Osteoblast (primary cell): ENCODE data around the gene SLC25A51. TPM values are rescaled to one million over a fixed set of nuclear protein-coding genes. Genes with fewer than 3 reads are reported as not detected.

Experiments
- DNase-seq: peaks from one replicate; pipeline ENCODE4 v3.0.0; 2011; ENCODE audit warnings: low spot score, mixed read lengths; ENCODE audit not compliant: insufficient read length; ENCODE audit errors: missing footprints
- H2AFZ ChIP-seq: 2 replicates; pipeline ENCODE4 v1.6.0; 2011; ENCODE audit warnings: mild to moderate bottlenecking, low read length
- H3K27ac ChIP-seq: 2 replicates; pipeline ENCODE4 v1.5.1; 2011; ENCODE audit warnings: mild to moderate bottlenecking, low read depth, low read length, moderate library complexity
- H3K27me3 ChIP-seq: 2 replicates; pipeline ENCODE4 v1.6.0; 2012; ENCODE audit warnings: mild to moderate bottlenecking, control low read depth, inconsistent platforms, low read length, moderate library complexity; ENCODE audit not compliant: insufficient read depth
- H3K36me3 ChIP-seq: 2 replicates; pipeline ENCODE4 v1.5.1; 2011; ENCODE audit warnings: mild to moderate bottlenecking, low read length, control low read depth, moderate library complexity; ENCODE audit not compliant: insufficient read depth
- H3K4me1 ChIP-seq: 2 replicates; pipeline ENCODE4 v1.5.1; 2011; ENCODE audit warnings: mild to moderate bottlenecking, low read length, control low read depth, moderate library complexity; ENCODE audit not compliant: insufficient read depth
- H3K4me2 ChIP-seq: 2 replicates; pipeline ENCODE4 v1.6.0; 2011; ENCODE audit warnings: mild to moderate bottlenecking, low read length; ENCODE audit not compliant: insufficient read depth
- H3K4me3 ChIP-seq: fragments of 200-600 bp; sonication (generic); 3 replicates; pipeline ENCODE4 v1.5.1; 2012; ENCODE audit warnings: mild to moderate bottlenecking, low read length, inconsistent platforms; ENCODE audit not compliant: insufficient read depth
- H3K79me2 ChIP-seq: 2 replicates; pipeline ENCODE4 v1.6.0; 2012; ENCODE audit warnings: mild to moderate bottlenecking, low read length, control low read depth, inconsistent platforms; ENCODE audit not compliant: insufficient read depth
- H3K9me3 ChIP-seq: 2 replicates; pipeline ENCODE4 v1.5.1; 2011; ENCODE audit warnings: low read depth, low read length, control low read depth
- H4K20me1 ChIP-seq: 2 replicates; pipeline ENCODE4 v1.6.0; 2012; ENCODE audit warnings: mild to moderate bottlenecking, low read length, control low read depth; ENCODE audit not compliant: insufficient read depth
- CTCF ChIP-seq: IDR thresholded peaks from 2 replicates; pipeline ENCODE4 v1.5.1; 2011; ENCODE audit warnings: mild to moderate bottlenecking, low read depth, low read length, moderate library complexity; ENCODE audit errors: extremely low read depth
- total RNA-seq: library from RNA; depleted of rRNA; stranded (reverse); fragments of >200 nt; gene quantifications from 2 replicates; pipeline ENCODE4 v1.2.3, GENCODE V29; 2012

The SLC25A51 gene
- total RNA-seq, 1 donor, result 119 TPM

DNA sequence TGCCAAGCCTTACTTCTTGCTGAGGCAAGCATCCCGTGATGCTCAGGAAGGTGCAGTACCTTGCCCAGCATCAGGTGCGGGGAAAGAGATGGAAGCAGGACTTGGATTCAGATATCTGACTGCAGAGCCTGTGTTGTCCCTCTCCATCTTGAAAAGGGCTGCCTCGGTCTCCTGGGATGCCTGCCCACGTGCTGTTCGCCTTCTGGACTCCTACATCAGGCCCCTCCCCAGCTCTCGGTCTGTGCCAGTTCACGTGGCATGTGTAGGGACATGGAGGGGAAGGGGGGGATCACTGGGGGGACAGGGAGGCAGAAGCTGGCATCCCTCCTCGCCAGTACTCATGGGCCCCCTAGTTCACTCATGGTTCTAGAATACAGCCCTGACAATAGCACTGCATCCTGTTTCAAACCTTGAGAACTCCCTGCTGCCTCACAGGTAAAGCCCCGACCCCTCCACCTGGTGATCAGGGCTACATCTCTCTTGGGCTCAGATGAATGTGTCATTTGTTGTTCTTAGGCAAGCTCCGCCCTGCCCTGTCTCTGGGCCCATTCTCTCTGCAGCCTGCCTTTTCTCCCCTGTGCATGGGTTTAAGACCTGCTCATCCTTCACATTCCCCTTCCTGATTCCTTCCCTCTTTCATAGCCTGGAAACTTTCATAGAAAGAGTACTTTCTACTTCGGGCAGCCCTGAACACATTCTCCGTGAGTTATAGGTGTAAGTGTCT lies 38.9 kb upstream of the SLC25A51 start:
- Histone ChIP-seq H3K36me3 (no peaks in the 10 kb centered on the region), H3K79me2 (no peaks in the 10 kb centered on the region), H2AFZ (no peak overlapping the region), H4K20me1 (peaks cover 10% of the 10 kb centered on the region), H3K27me3 (no peaks in the 10 kb centered on the region), H3K9me3 (no peaks in the 10 kb centered on the region), H3K4me3 (no peak overlapping the region), H3K4me1 (peaks cover 53% of the 10 kb centered on the region), H3K4me2 (no peak overlapping the region), H3K27ac (peak overlapping the region; percentile 59)
- DNase-seq, result peak; percentile 70
- no peak for TF ChIP-seq CTCF

DNA sequence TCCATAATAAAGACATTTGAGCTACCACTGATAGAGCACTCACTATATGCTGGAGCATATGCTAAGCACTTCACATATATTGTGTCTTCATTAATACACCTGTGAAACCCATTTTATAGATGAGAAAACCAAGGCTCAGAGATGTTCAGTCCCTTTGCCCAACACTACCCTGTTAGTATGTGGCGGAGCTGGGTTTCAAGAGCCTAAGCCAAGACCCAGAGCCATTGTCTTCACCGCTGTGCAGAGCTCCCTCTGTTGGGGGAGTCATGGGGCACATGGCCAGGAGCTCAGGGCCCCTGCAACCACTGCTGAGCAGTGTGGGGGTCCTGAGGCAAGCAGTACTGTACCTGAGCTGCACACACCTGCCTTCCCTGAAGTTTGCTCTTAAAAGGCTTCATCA lies 37.3 kb upstream of the SLC25A51 start:
- H3K27ac ChIP-seq, result no peak overlapping the region
- peaks cover 66% of the 10 kb centered on the region for H3K4me1 ChIP-seq
- DNase-seq, result no peak
- H3K4me3 ChIP-seq, result no peak overlapping the region
- H3K4me2 ChIP-seq, result no peak overlapping the region
- H3K27me3 ChIP-seq, result no peaks in the 10 kb centered on the region
- no peaks in the 10 kb centered on the region for H3K36me3 ChIP-seq
- H2AFZ ChIP-seq, result no peak overlapping the region
- no peaks in the 10 kb centered on the region for H3K9me3 ChIP-seq
- no peak for TF ChIP-seq CTCF
- no peaks in the 10 kb centered on the region for H3K79me2 ChIP-seq
- H4K20me1 ChIP-seq, result peaks cover 10% of the 10 kb centered on the region

- Histone ChIP-seq H3K36me3 (no peaks in the 10 kb centered on the region), H3K4me2 (no peak overlapping the region), H3K27me3 (no peaks in the 10 kb centered on the region), H3K27ac (peak overlapping the region; percentile 77), H3K79me2 (peaks cover 4% of the 10 kb centered on the region), H3K4me3 (no peak overlapping the region), H2AFZ (no peak overlapping the region), H4K20me1 (peaks cover 5% of the 10 kb centered on the region), H3K9me3 (no peaks in the 10 kb centered on the region), H3K4me1 (peaks cover 63% of the 10 kb centered on the region)
- DNase-seq, result peak; percentile 19
- no peak for TF ChIP-seq CTCF
These were observed 35.7 kb upstream of the SLC25A51 start for GRCh38 chr9:37939575-37940095.

- no peak overlapping the region for H3K4me3 ChIP-seq
- peaks cover 2% of the 10 kb centered on the region for H3K36me3 ChIP-seq
- H3K27ac ChIP-seq, result peak overlapping the region; percentile 77
- DNase-seq, result peak; percentile 90
- H4K20me1 ChIP-seq, result no peaks in the 10 kb centered on the region
- H2AFZ ChIP-seq, result no peak overlapping the region
- no peaks in the 10 kb centered on the region for H3K9me3 ChIP-seq
- H3K27me3 ChIP-seq, result no peaks in the 10 kb centered on the region
- H3K4me2 ChIP-seq, result peak overlapping the region; percentile 4
- H3K4me1 ChIP-seq, result peaks cover 50% of the 10 kb centered on the region
- peaks cover 4% of the 10 kb centered on the region for H3K79me2 ChIP-seq
- TF ChIP-seq CTCF, result no peak
These were observed 34.4 kb upstream of the SLC25A51 start for GRCh38 chr9:37938121-37938891.
